Skeletal muscle tissue (tissue), 4 donors: Measurements from ENCODE around the gene SMIM3. TPM values are rescaled to one million over a fixed set of nuclear protein-coding genes. Genes with fewer than 3 reads are reported as not detected.
"Not testable (repeated sequence)": the region's sequence is repeated elsewhere in the genome, so short reads cannot be mapped to it uniquely, and the experiment has no call there.

Experiments
- H3K27ac ChIP-seq: one replicate; pipeline ENCODE4 v1.7.0; 2013; ENCODE audit warnings: mild to moderate bottlenecking, low read depth, low read length, inconsistent platforms
- H3K27me3 ChIP-seq, 3 donors: one replicate each; pipeline ENCODE4 v1.7.0; 2013; ENCODE audit warnings: low read length in 3 of 3; ENCODE audit not compliant: control insufficient read depth in 3 of 3, insufficient read depth in 3 of 3
- H3K36me3 ChIP-seq, 3 donors: one replicate each; pipeline ENCODE4 v1.7.0; 2013; ENCODE audit warnings: low read length in 3 of 3; ENCODE audit not compliant: control insufficient read depth in 3 of 3, insufficient read depth in 3 of 3
- H3K4me1 ChIP-seq, 3 donors: one replicate each; pipeline ENCODE4 v1.7.0; 2013; ENCODE audit warnings: low read length in 3 of 3, mild to moderate bottlenecking in 3 of 3; ENCODE audit not compliant: control insufficient read depth in 3 of 3, insufficient read depth in 3 of 3
- H3K4me3 ChIP-seq, 3 donors: one replicate each; pipeline ENCODE4 v1.7.0; 2013; ENCODE audit warnings: low read length in 3 of 3
- H3K9ac ChIP-seq, 3 donors: one replicate each; pipeline ENCODE4 v1.7.0; 2013; ENCODE audit warnings: low read length in 3 of 3, mild to moderate bottlenecking in 3 of 3, moderate library complexity in 2 of 3, low read depth in 1 of 3
- H3K9me3 ChIP-seq, 3 donors: one replicate each; pipeline ENCODE4 v1.7.0; 2013; ENCODE audit warnings: low read length in 3 of 3; ENCODE audit not compliant: control insufficient read depth in 3 of 3
- total RNA-seq: library from RNA; depleted of rRNA; stranded (reverse); fragments of >200 nt; gene quantifications from one replicate; pipeline ENCODE4 v1.2.3, GENCODE V29; 2014
- donor health status: Osteomylitis.

Gene SMIM3, protein sequence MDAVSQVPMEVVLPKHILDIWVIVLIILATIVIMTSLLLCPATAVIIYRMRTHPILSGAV
- 8.4 TPM for total RNA-seq

DNA sequence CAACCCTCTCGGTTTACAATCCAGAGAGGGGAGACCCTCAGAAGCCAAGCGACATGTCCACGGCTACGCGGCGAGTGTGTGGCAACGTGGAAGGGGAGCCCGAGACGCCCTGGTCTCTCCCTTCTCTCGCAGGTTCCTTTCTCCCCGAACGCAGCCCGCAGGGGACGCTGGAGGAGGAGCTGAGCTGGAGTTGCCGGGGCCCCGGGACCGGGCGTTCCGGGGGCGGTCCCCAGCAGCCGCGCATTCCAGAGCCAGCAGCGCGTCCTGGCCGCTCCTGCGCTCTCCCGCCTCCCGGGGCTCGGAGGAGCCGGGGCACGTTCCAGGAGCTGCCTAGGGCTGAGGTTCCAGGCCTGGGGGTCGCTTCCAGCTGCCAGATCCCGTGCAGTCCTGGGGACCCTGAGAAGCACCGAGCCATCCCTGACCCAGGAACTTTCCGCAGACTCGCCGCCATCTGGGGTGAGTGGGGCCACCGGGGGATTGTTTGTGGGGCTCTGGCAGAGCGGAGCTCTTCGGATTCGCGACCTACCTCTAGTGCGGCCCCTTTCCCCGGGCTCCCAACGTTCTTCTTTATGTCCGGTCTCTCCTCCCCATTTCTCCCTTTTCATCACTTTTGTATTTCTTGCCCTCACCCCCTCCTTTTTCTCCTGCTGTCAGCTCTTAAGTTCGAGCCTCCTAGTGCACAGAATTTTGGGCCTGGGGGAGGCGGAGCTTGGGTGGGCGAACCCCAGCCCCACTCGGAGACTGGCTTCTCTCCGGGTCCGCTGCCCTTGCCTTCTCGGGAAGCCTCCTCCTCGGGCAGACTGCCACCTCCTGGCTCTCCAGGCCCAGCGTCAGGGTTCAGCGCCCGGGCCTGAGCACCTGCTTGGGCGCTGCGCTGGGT is at the start of gene SMIM3:
TSS of gene SMIM3 (plus strand) at position 241 of the 880 bp plus-strand sequence. CDS start 16,684 bp downstream, outside the sequence.
- Histone ChIP-seq H3K9ac (peak within 1 kb of the TSS; percentile 84 to 87 (median 84)), H3K4me1 (peaks cover 33 to 50% (median 47%) of the 10 kb centered on the region in 3 donors), H3K27me3 (no peaks in the 10 kb centered on the region)

DNA sequence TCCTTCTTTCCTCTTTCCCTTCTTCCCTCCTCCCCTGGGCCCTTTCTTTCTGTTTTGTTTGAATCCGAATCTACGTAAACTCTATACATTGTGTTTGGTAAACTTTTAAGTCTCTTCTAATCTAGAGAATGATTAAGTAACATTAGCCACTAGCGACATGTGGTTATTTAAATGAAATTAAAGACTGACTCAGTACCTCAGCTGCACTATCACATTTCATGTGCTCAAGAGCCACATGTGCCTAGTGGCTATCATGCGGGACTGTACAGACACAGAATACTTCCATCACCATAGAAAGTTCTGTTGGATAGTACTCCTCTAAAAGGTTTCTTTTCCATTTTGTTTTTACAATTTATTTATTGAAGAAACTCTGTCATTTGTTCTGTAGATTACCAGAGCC is 48.7 kb upstream of the SMIM3 start:
- peaks cover 30 to 67% (median 58%) of the 10 kb centered on the region in 3 donors for H3K36me3 ChIP-seq
- no peak overlapping the region for H3K9ac ChIP-seq
- H3K27me3 ChIP-seq: no peaks in the 10 kb centered on the region
- no peak overlapping the region for H3K27ac ChIP-seq
- peaks cover 3 to 5% (median 5%) of the 10 kb centered on the region in 3 donors for H3K4me1 ChIP-seq
- no peak overlapping the region for H3K4me3 ChIP-seq
- no peaks in the 10 kb centered on the region for H3K9me3 ChIP-seq

More for the DNA sequence above, at the start of gene SMIM3:
- Histone ChIP-seq H3K9me3 (no peaks in the 10 kb centered on the region), H3K36me3 (no peaks in the 10 kb centered on the region), H3K27ac (peak within 1 kb of the TSS; percentile 80), H3K4me3 (peak within 1 kb of the TSS; percentile 84 to 90 (median 87))

DNA sequence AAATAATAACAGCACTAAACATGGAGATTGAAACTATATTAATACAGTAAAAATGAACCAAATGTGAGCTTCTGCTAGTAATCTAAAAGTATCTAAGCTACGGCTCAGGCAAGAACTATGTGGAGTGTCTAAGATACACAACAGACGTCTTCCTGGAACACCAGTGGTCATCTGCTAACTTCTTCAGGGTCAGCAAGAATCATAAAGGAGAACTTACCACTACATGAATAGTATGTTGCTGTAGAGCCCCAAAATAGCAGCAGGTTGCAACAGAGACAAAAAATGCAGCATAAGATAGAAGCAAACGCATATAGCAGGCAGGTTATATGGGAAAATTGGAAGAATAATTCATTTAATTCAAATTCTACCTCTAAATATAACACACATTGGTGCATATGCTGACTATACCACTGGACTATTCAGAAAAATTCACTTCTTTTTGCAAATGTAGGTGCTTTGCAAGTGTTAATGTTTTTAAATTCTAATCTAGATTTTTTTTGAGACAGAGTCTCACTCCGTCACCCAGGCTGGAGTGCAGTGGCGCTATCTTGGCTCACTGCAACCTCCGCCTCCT is 46.8 kb upstream of the SMIM3 start:
- H3K9me3 ChIP-seq: no peaks in the 10 kb centered on the region
- H3K4me3 ChIP-seq: no peak overlapping the region
- H3K36me3 ChIP-seq: peaks cover 26 to 61% (median 50%) of the 10 kb centered on the region in 3 donors
- H3K9ac ChIP-seq: no peak overlapping the region
- H3K4me1 ChIP-seq: peaks cover 10 to 12% (median 11%) of the 10 kb centered on the region in 3 donors
- no peaks in the 10 kb centered on the region for H3K27me3 ChIP-seq
- H3K27ac ChIP-seq: no peak overlapping the region

DNA sequence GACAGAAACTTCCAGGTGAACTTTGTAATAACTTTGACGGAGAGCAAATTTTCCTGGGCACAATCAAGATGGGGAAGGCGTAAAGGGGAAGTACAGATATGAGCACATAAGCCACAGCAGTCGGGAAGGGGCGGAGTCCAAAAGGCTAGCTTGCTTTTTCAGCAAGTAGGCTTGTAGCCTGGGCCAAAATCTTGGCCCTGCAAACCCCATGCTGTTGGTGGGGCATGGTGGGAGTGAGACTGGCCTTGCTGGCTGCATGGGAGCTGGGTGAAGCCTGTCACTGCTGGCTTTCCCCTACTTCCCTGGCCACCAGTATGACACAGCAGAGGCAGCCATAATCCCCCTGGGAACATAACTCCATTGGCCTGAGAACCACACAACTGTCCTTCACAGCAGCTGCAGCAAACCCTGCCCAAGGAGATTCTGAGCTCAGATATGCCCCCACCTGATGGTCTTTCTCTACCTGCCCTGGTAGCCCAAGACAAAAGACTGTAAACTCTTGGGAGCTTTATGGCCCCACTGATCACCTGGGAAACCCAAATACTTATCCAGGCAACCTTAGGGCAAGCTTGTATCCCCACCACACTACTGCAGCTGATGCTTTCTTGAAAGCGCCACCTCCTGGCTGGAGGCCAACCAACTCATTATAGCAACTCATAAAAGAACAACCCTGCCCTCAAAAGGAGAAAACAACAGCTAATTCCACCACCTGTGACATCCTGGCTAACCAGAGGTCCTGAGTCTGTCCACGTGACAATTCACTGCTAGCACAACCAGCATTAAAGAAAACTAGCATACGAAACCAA is 43.8 kb upstream of the SMIM3 start:
- peak overlapping the region in 1 of 3 donors; percentile 2 for H3K4me3 ChIP-seq
- H3K27me3 ChIP-seq: no peaks in the 10 kb centered on the region
- no peak overlapping the region for H3K9ac ChIP-seq
- peak overlapping the region; percentile 62 for H3K27ac ChIP-seq
- peaks cover 16 to 38% (median 32%) of the 10 kb centered on the region in 3 donors for H3K36me3 ChIP-seq
- H3K4me1 ChIP-seq: peaks cover 14 to 21% (median 15%) of the 10 kb centered on the region in 3 donors
- no peaks in the 10 kb centered on the region for H3K9me3 ChIP-seq

DNA sequence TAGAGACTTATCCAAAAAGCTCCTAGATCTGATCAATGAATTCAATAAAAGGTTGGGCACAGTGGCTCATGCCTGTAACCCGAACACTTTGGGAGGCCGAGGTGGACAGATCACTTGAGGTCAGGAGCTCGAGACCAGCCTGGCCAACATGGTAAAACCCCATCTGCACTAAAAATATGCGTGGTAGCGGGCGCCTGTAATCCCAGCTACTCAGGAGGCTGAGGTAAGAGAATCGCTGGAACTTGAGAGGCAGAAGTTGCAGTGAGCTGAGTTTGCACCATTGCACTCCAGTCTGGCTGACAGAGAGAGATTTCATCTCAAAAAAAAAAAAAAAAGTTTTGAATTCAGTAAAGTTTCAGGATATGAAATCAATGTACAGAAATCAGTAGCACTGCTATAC is 39.7 kb upstream of the SMIM3 start:
- H3K9ac ChIP-seq: no peak overlapping the region
- no peak overlapping the region for H3K27ac ChIP-seq
- H3K4me1 ChIP-seq: peaks cover 14 to 21% (median 15%) of the 10 kb centered on the region in 3 donors
- no peaks in the 10 kb centered on the region for H3K27me3 ChIP-seq
- H3K4me3 ChIP-seq: no peak overlapping the region
- no peaks in the 10 kb centered on the region for H3K9me3 ChIP-seq
- H3K36me3 ChIP-seq: peaks cover 0 to 16% (median 3%) of the 10 kb centered on the region in 3 donors

DNA sequence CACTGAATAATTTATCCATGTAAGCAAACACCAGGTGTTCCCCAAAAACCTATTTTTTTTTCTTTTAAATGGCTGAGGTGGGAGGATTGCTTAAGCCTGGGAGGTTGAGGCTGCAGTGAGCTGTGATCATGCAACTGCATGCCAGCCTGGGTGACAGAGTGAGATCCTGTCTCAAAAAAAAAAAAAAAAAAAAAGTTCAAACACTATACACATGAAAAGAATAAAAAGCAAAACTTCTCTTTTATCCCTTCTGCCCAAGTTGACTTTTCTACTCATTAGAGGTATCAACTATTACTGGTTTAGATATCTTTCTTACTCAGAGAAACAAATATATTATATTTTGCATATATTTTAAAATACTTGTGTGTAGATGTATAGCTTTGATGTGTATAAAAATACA is 37.6 kb upstream of the SMIM3 start:
- no peaks in the 10 kb centered on the region for H3K9me3 ChIP-seq
- H3K36me3 ChIP-seq: peaks cover 0 to 8% (median 0%) of the 10 kb centered on the region in 3 donors
- peaks cover 4 to 9% (median 4%) of the 10 kb centered on the region in 3 donors for H3K4me1 ChIP-seq
- H3K27ac ChIP-seq: no peak overlapping the region
- no peaks in the 10 kb centered on the region for H3K27me3 ChIP-seq
- no peak overlapping the region for H3K9ac ChIP-seq
- H3K4me3 ChIP-seq: no peak overlapping the region

DNA sequence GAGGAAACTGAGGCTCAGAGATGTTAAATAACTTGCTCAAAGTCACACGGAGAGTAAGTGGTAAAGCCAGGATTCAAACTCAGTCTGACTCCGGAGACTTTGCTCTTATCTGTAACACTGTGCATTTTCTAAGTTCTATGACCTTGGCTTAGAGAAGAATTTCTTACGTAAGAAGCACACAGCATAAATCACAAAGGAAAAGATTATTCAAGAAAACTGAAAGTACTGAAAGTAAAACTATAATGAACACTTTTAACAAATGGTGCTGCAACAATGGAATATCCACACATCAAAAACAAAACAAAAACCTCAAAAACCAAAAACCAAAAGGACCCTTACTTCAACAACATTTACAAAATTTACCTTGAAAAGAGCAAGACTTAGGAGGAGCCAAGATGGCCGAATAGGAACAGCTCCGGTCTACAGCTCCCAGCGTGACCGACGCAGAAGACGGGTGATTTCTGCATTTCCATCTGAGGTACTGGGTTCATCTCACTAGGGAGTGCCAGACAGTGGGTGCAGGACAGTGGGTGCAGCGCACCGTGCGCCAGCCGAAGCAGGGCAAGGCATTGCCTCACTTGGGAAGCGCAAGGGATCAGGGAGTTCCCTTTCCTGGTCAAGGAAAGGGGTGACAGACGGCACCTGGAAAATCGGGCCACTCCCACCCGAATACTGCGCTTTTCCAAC is 36.0 kb upstream of the SMIM3 start:
- H3K4me3 ChIP-seq, H3K4me1 ChIP-seq, H3K9me3 ChIP-seq, H3K27ac ChIP-seq, H3K36me3 ChIP-seq, H3K27me3 ChIP-seq, H3K9ac ChIP-seq: not testable (repeated sequence)

DNA sequence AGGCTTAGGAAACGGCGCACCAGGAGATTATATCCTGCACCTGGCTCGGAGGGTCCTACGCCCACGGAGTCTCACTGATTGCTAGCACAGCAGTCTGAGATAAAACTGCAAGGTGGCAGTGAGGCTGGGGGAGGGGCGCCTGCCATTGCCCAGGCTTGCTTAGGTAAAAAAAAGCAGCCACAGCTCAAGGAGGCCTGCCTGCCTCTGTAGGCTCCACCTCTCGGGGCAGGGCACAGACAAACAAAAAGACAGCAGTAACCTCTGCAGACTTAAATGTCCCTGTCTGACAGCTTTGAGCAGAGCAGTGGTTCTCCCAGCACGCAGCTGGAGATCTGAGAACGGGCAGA is 35.4 kb upstream of the SMIM3 start:
- H3K27me3 ChIP-seq, H3K9ac ChIP-seq: not testable (repeated sequence)

DNA sequence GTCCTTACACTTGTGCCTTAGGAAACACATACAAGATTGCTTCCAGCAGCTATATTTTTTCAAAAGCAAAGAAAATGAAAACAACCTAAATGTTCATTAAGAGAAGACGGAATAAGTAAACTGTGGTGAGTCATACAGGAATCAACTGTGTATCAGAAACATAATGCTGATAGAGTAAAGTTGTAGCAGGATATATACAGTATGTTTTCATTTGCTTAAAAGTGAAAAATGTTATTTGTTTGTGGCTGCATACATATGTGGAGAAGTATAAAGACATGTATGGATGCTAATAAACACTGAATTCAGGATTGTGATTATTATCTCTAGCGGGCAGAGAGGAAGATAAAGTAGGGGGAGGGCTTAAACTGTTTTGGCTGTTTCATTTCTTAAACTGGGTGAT is 28.1 kb upstream of the SMIM3 start:
- Histone ChIP-seq H3K27me3 (no peaks in the 10 kb centered on the region), H3K36me3 (peaks cover 11 to 37% (median 36%) of the 10 kb centered on the region in 3 donors), H3K4me1 (no peaks in the 10 kb centered on the region), H3K27ac (no peak overlapping the region), H3K9me3 (no peaks in the 10 kb centered on the region), H3K9ac (no peak overlapping the region), H3K4me3 (no peak overlapping the region)

More for the DNA sequence above, 35.4 kb upstream of the SMIM3 start:
- not testable (repeated sequence) for H3K4me1 ChIP-seq, H3K9me3 ChIP-seq, H3K27ac ChIP-seq, H3K4me3 ChIP-seq, H3K36me3 ChIP-seq
